HG02943 (cell line): ENCODE data around the gene RNF220.
"Not testable (repeated sequence)": the region's sequence is repeated elsewhere in the genome, so short reads cannot be mapped to it uniquely, and the experiment has no call there.

ENCODE experiments used
- ATAC-seq: cut with Tn5 transposase; IDR thresholded peaks from one replicate; pipeline ENCODE4 v1.9.1; 2021; ENCODE audit warnings: mild to moderate bottlenecking, low read depth, moderate library complexity; ENCODE audit not compliant: unreplicated experiment

Gene RNF220

GRCh38 chr1:44484155-44484688 lies 79.2 kb downstream of the RNF220 start:
- ATAC-seq = no peak

GRCh38 chr1:44485229-44485933 lies 80.3 kb downstream of the RNF220 start:
- no peak for ATAC-seq

GRCh38 chr1:44485934-44486460 lies 80.9 kb downstream of the RNF220 start:
- no peak for ATAC-seq

- no peak for ATAC-seq
These were observed 84.4 kb downstream of the RNF220 start for GRCh38 chr1:44489481-44489880.

GRCh38 chr1:44496541-44497171 lies 91.6 kb downstream of the RNF220 start:
- ATAC-seq = no peak

- no peak for ATAC-seq
These were observed 92.5 kb downstream of the RNF220 start for GRCh38 chr1:44497422-44498170.

- no peak for ATAC-seq
These were observed 94.3 kb downstream of the RNF220 start for GRCh38 chr1:44499306-44499705.

- no peak for ATAC-seq
These were observed 95.4 kb downstream of the RNF220 start for GRCh38 chr1:44500181-44501046.

- ATAC-seq = no peak
These were observed 96.2 kb downstream of the RNF220 start for GRCh38 chr1:44501047-44501890.

- ATAC-seq = not testable (repeated sequence)
These were observed 97.8 kb downstream of the RNF220 start for GRCh38 chr1:44502823-44503222.

- no peak for ATAC-seq
These were observed 98.6 kb downstream of the RNF220 start for GRCh38 chr1:44503625-44504024.

- ATAC-seq = no peak
These were observed 100.3 kb downstream of the RNF220 start for GRCh38 chr1:44505210-44505993.

- no peak for ATAC-seq
These were observed 102.7 kb downstream of the RNF220 start for GRCh38 chr1:44507490-44508396.

GRCh38 chr1:44508397-44508745 lies 103.3 kb downstream of the RNF220 start:
- no peak for ATAC-seq

- no peak for ATAC-seq
These were observed 106.3 kb downstream of the RNF220 start for GRCh38 chr1:44511363-44511762.

- no peak for ATAC-seq
These were observed 106.7 kb downstream of the RNF220 start for GRCh38 chr1:44511769-44512168.

GRCh38 chr1:44512313-44512885 lies 107.3 kb downstream of the RNF220 start:
- ATAC-seq = no peak
